Transverse colon (tissue), 4 donors: ENCODE results near the gene SDF2L1. TPM values are rescaled to one million over a fixed set of nuclear protein-coding genes. Genes with fewer than 3 reads are reported as not detected.

Experiments used
- DNase-seq: peaks from one replicate; pipeline ENCODE4 v3.0.0-alpha.2; 2019
- H3K27ac ChIP-seq, 4 donors: fragments of 200-600 bp; sonication (generic); 2 replicates each; pipeline ENCODE4 v1.5.1; 2016 to 2018; ENCODE audit warnings: inconsistent platforms in 4 of 4
- H3K27me3 ChIP-seq: fragments of 200-600 bp; sonication (generic); 2 replicates; pipeline ENCODE4 v1.5.1; 2017; ENCODE audit warnings: inconsistent platforms
- H3K36me3 ChIP-seq, 4 donors: fragments of 200-600 bp; sonication (generic); 2 replicates each; pipeline ENCODE4 v1.5.1; 2017 to 2019; ENCODE audit warnings: inconsistent platforms in 4 of 4
- H3K4me1 ChIP-seq, 4 donors: fragments of 200-600 bp; sonication (generic); 2 replicates each; pipeline ENCODE4 v1.5.1; 2017 to 2020; ENCODE audit warnings: inconsistent platforms in 4 of 4
- H3K4me3 ChIP-seq, 4 donors: fragments of 200-600 bp; sonication (generic); 1 replicate in 1 of 4; 2 replicates in 3 of 4; pipeline versions ENCODE4 v1.5.1 to v1.6.1; 2017 to 2019; ENCODE audit warnings: inconsistent platforms in 4 of 4
- H3K9me3 ChIP-seq, 2 donors: fragments of 200-600 bp; sonication (generic); 2 replicates each; pipeline ENCODE4 v1.5.1; 2017 to 2019; ENCODE audit warnings: inconsistent platforms in 2 of 2
- EP300 ChIP-seq: sonication (generic); formaldehyde crosslinking; IDR thresholded peaks from one replicate; pipeline ENCODE4 v1.6.1; 2017; ENCODE audit warnings: antibody characterized with exemption, low read depth
- POLR2A ChIP-seq: fragments of 450-650 bp; IDR thresholded peaks from one replicate; pipeline ENCODE4 v1.6.1; 2016; ENCODE audit warnings: antibody characterized with exemption, mild to moderate bottlenecking, moderate library complexity
- POLR2AphosphoS5 ChIP-seq, 3 donors: sonication (generic); formaldehyde crosslinking; IDR thresholded peaks; one replicate each; pipeline ENCODE4 v1.6.1; 2016; ENCODE audit warnings: antibody characterized with exemption in 3 of 3
- WGBS, 2 donors: methylation state at CpG; one replicate each; pipeline ENCODE4 v1.1.5; 2018; ENCODE audit warnings: low coverage in 1 of 2; 5-methylcytosine and 5-hydroxymethylcytosine counted together
- in situ Hi-C, 4 donors: fragments of 200-750 bp; cut with MboI; loops; one replicate each; pipeline versions ENCODE4 v1.15.0 to v1.15.1; 2017; ENCODE audit warnings: low sequenced_read_pairs in 3 of 4, low pct_ligation_motif_present in 1 of 4, low pct_unique_long_range_greater_than_20kb in 1 of 4
- intact Hi-C: fragments of 100-400 bp; cut with DNase I; formaldehyde crosslinking; loops from one replicate; pipeline ENCODE4 v1.15.1; 2023; ENCODE audit warnings: low total_unique reads
- total RNA-seq, 4 donors: library from RNA; depleted of rRNA; stranded (reverse); fragments of >200 nt; gene quantifications; one replicate each; pipeline ENCODE4 v1.1.0, GENCODE V29; 2016
- TF ChIP-seq, protein P1 (sequence below), 5 experiments: fragments of 200-600 bp in 3 of 5; fragments of 450-650 bp in 2 of 5; sonication (generic) in 3 of 5; IDR thresholded peaks; 1 replicate in 2 of 5; 2 replicates in 3 of 5; pipeline ENCODE4 v1.5.1; 2016 to 2017; ENCODE audit warnings: antibody characterized with exemption in 5 of 5, inconsistent platforms in 3 of 5, mild to moderate bottlenecking in 2 of 5, moderate library complexity in 1 of 5

SDF2L1 gene
- total RNA-seq, 4 donors from 2014 or later = 34.0 to 55.7 (median 39.5) TPM; not detected in 1

GRCh38 chr22:21665047-21665851 lies 23.1 kb downstream of the SDF2L1 start:
- no peaks in the 10 kb centered on the region for H3K9me3 ChIP-seq
- peaks cover 0 to 7% (median 0%) of the 10 kb centered on the region in 4 donors for H3K36me3 ChIP-seq
- no peaks in the 10 kb centered on the region for H3K27me3 ChIP-seq
- DNase-seq = no peak
- 74 to 100% methylated on average over 2 to 26 of the region's 26 CpGs for WGBS, 2 donors
- in situ Hi-C loops = no loop called here
- H3K4me1 ChIP-seq = peaks cover 4 to 15% (median 6%) of the 10 kb centered on the region in 4 donors
- H3K27ac ChIP-seq = peak overlapping the region; percentile 89 to 97 (median 93)
- TF ChIP-seq POLR2AphosphoS5 (IDR thresholded peaks at IDR 0.05) = no peak
- TF ChIP-seq POLR2A = no peak
- TF ChIP-seq, protein P1, sequence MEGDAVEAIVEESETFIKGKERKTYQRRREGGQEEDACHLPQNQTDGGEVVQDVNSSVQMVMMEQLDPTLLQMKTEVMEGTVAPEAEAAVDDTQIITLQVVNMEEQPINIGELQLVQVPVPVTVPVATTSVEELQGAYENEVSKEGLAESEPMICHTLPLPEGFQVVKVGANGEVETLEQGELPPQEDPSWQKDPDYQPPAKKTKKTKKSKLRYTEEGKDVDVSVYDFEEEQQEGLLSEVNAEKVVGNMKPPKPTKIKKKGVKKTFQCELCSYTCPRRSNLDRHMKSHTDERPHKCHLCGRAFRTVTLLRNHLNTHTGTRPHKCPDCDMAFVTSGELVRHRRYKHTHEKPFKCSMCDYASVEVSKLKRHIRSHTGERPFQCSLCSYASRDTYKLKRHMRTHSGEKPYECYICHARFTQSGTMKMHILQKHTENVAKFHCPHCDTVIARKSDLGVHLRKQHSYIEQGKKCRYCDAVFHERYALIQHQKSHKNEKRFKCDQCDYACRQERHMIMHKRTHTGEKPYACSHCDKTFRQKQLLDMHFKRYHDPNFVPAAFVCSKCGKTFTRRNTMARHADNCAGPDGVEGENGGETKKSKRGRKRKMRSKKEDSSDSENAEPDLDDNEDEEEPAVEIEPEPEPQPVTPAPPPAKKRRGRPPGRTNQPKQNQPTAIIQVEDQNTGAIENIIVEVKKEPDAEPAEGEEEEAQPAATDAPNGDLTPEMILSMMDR (IDR thresholded peaks at IDR 0.05) = no peak
- no peak for TF ChIP-seq EP300
- intact Hi-C loops = no loop called here
- H3K4me3 ChIP-seq = peak overlapping the region; percentile 45 to 91 (median 68)

DNA sequence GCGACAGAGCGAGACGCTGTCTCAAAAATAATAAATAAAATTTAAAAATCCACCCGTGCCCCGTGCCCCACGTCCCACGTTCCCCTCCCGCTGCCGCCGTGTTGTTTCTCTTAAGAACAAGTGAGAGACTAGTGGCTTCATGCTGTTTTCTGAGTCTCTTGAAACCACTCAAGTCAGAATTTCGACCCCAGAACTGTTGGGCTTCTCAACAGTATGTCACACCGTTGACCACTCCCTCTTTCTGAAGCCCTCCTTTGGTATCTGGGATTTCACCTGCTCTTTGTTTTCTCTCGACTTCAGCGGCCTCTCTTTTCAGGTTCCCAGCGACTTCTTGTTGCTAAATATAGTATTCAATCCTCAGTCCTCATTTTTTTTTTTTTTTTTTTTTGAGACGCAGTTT lies 24.7 kb downstream of the SDF2L1 start:
- in situ Hi-C loops = no loop called here
- no peak for DNase-seq
- no peak for TF ChIP-seq EP300
- Histone ChIP-seq H3K27me3 (no peaks in the 10 kb centered on the region), H3K27ac (peak overlapping the region; percentile 89 to 97 (median 93)), H3K36me3 (peaks cover 0 to 19% (median 5%) of the 10 kb centered on the region in 4 donors), H3K4me1 (peaks cover 4 to 15% (median 6%) of the 10 kb centered on the region in 4 donors), H3K4me3 (peak overlapping the region; percentile 45 to 91 (median 68)), H3K9me3 (no peaks in the 10 kb centered on the region)
- intact Hi-C loops = no loop called here
- 39 to 52% methylated on average over 9 to 16 of the region's 16 CpGs for WGBS, 2 donors

DNA sequence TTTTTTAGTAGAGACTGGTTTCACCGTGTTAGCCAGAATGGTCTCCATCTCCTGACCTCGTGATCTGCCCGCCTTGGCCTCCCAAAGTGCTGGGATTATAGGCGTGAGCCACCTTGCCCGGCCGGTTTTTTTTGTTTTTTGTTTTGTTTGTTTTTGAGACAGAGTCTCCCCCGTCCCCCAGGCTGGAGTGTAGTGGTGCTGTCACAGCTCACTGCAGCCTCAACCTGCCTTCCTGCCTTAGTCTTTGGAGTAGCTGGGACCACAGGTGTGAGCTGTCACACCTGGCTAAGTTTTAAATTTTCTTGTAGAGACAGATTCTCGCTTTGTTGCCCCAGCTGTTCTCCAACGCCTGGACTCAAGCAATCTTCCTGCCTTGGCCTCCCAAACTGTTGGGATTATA lies 26.9 kb downstream of the SDF2L1 start:
- Histone ChIP-seq H3K4me3 (no peak overlapping the region), H3K9me3 (no peaks in the 10 kb centered on the region), H3K27me3 (no peaks in the 10 kb centered on the region), H3K27ac (no peak overlapping the region), H3K36me3 (peaks cover 0 to 37% (median 13%) of the 10 kb centered on the region in 4 donors), H3K4me1 (peaks cover 4 to 15% (median 6%) of the 10 kb centered on the region in 4 donors)
- TF ChIP-seq, protein P1 (IDR thresholded peaks at IDR 0.05) = no peak
- no peak for TF ChIP-seq POLR2A
- no peak for TF ChIP-seq POLR2AphosphoS5 (IDR thresholded peaks at IDR 0.05)
- TF ChIP-seq EP300 = no peak
- intact Hi-C loops (no loop called here), in situ Hi-C loops (no loop called here)
- WGBS, 2 donors = 25 to 52% methylated on average over 6 to 9 of the region's 9 CpGs
- DNase-seq = no peak

GRCh38 chr22:21672107-21672629 lies 30.1 kb downstream of the SDF2L1 start:
- 74 to 81% methylated on average over 4 to 6 of the region's 6 CpGs for WGBS, 2 donors
- Histone ChIP-seq H3K36me3 (peaks cover 0 to 55% (median 23%) of the 10 kb centered on the region in 4 donors), H3K4me1 (peaks cover 0 to 2% (median 1%) of the 10 kb centered on the region in 4 donors), H3K27me3 (no peaks in the 10 kb centered on the region), H3K9me3 (no peaks in the 10 kb centered on the region), H3K27ac (no peak overlapping the region), H3K4me3 (no peak overlapping the region)
- no peak for DNase-seq
- in situ Hi-C loops = no loop called here
- intact Hi-C loops = no loop called here
- TF ChIP-seq POLR2A (no peak), EP300 (no peak), POLR2AphosphoS5 (IDR thresholded peaks at IDR 0.05) (no peak)
- TF ChIP-seq, protein P1 (IDR thresholded peaks at IDR 0.05) = no peak
